Stimulated activated CD4-positive, alpha-beta T cell treated with anti-CD3 and anti-CD28 coated beads, Interleukin-4, amount 100 ng/mL, for 4 hours (primary cell): Measurements from ENCODE around the gene SESTD1.
"Not testable (repeated sequence)": the region's sequence is repeated elsewhere in the genome, so short reads cannot be mapped to it uniquely, and the experiment has no call there.

ENCODE experiments used
- DNase-seq, 2 experiments: peaks; one replicate each; pipeline ENCODE4 v3.0.0-alpha.2; 2020

The SESTD1 gene

DNA sequence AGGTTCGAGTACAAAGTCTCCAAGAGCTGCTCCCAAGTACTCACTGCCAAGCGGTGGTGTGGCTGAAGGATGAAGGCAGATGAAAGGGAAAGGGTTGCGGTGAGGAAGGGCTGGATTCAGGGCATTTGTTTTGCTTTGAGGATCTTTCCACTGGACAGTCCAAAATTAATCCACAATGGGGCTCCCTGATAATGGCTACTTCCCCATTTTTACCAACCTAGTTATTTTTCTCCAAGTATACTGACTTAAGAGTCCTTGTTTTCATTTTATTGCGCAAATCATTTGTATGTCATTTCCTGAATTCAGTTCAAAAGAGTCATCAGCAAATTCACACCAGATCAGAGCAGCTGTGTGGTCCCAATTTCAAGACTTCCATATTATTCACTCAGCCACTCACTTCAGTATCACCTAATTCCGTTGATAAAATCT is 464 bp upstream of the SESTD1 start:
- no peak for DNase-seq

- DNase-seq: peak; percentile 21 to 34
Observed at GRCh38 chr2:179263446-179264367, 925 bp downstream of the SESTD1 start.

DNA sequence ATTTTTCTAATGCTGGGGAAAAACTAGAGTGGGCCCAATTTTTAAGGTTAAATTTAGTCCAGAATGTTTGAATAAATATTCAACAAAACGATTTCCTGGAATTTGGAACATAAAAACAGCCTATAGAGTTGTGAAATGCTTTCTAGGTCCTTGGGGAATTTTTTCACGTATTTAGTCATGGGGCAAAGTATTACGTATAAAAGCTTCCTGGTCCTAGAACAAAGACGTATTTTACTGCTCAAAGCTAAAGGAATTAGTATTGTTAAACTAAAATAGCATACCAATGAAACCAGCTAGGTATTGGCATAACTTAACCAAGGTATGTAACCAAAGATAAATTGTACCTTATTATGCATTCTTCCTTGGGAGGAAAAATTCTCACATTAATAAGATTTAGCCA is 1.6 kb downstream of the SESTD1 start:
- no peak for DNase-seq

DNA sequence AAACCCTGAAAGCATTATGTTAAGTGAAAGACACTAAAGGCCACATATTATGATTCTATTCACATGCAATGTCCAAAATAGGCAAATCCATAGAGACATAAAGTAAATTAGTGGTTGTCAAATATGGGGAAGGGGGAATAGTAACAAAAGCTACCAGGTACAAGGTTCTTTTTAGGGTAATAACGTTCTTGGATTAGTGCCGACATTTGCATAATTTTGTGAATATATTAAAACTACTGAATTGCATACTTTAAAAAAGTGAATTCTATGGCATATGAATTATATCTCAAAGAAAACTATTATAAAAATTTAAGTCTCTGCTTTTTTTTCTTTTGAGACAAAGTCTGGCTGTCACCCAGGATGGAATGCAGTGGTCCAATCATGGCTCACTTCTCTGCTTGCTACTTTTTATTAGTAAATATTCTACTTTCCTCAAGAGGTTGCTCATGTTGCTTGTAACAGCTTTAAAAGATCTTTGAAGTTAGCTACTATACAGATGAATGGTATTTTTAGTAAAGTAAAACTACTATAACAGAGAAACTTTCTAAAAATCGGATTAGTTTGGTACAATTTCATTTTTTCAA is 2.5 kb downstream of the SESTD1 start:
- no peak for DNase-seq

DNA sequence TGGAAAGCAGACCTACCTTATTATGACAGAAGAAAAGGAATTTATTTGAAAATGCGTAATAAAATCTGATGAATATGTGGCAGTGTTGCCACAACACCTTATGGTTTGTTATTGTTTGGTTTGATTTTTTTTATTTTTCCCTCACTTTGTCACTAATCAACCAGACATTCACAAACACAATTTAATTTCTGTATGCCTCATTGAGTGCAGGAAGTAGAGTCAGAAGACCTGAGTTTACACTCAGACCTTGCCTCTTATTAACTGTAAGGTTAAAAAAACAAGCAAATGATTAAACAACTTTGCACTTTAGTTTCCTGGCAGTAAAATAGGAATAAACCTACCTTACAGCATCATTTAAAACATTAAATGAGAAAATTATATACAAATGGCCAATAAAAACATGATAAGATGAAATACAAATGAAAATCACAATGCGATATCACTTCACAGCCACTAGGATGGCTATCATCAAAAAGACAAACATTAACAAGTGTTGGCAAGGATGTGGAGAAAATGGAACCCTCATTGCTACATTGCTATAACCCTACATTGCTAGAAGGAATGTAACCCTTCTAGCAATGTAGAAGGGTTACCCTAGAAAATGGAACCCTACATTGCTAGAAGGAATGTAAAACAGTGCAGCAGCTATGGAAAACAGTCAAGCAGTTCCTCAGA is 3.3 kb downstream of the SESTD1 start:
- no peak for DNase-seq

DNA sequence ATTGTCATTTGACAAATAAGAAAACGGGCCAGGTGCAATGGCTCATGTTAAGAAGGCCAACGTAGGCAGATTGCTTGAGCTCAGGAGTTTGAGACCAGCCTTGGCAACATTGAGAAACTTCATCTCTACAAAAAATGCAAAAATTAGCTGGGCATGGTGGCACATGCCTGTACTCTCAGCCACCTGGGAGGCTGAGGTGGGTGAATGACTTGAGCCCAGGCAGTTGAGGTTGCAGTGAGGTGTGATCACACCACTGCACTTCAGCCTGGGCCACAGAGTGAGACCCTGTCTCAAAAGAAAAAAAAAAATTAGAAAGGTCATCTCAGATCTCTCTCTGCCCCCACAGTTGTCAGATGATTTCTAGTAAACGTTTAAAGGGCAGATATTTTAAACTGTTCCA is 4.4 kb downstream of the SESTD1 start:
- DNase-seq: no peak

DNA sequence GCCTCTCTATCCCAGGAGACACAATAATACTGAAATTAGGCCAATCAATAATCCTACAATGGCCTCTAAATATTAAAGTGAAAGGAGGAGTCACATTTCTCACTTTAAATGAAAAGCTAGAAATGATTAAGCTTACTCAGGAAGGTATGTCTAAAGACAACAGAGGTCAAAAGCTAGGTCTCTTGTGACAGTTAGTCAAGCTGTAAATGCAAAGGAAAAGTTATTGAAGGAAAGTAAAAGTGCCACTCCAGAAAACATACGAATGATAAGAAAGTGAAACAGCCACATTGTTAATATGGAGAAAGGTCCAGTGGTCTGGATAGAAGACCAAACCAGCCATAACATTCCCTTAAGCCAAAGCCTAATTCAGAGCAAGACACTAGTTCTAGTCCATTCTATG is 9.5 kb downstream of the SESTD1 start:
- DNase-seq: no peak

GRCh38 chr2:179253226-179253625 is 11.4 kb downstream of the SESTD1 start:
- no peak for DNase-seq

GRCh38 chr2:179252423-179252822 is 12.2 kb downstream of the SESTD1 start:
- no peak for DNase-seq

DNA sequence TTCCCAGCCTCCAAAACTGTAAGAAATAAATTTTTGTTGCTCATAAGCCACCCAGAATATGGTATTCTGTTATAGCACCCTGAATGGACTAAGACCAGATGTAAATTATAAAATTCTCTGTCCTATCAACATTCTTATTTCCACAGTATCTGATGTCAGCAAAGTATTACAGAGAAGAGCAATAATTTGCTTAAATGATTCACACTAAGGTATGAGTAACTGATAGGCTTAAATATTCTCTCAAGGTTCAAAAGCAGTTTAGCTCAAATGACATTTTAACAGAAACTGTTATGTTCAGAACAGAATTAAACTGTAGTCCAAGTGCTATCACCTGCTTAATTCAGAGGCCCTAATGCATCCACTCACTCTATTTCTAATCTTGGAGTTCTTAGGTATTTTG is 12.8 kb downstream of the SESTD1 start:
- no peak for DNase-seq

DNA sequence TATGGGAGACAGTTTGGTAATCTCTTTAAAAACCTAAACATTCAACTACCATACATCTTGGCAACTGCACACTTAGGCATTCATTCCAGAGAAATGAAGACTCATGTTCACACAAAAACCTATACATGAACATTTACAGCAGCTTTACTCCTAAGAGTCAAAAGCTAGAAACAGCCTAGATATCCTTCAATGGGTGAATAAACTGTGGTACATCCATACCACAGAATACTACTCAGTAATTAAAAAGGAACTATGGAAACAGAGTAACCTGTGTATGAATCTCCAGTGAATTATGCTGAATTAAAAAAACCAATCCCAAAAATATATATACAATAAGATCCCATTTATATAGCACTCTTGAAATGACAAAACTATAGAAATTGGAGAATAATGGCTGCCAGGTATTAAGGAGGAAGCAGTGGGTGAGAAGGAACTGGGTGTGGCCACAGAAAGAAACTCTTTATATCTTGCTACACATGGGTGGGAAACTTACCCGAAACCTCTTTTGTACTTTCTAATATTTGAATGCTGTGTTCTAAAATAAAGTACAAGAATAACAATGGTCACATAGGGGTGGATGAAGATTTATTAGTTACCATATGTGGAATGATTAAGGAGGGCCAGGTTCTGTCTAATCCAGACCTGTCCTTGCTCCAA is 13.7 kb downstream of the SESTD1 start:
- no peak for DNase-seq

- DNase-seq: no peak
Observed at GRCh38 chr2:179250095-179250494, 14.5 kb downstream of the SESTD1 start.

GRCh38 chr2:179248024-179248348 is 16.6 kb downstream of the SESTD1 start:
- DNase-seq: no peak

DNA sequence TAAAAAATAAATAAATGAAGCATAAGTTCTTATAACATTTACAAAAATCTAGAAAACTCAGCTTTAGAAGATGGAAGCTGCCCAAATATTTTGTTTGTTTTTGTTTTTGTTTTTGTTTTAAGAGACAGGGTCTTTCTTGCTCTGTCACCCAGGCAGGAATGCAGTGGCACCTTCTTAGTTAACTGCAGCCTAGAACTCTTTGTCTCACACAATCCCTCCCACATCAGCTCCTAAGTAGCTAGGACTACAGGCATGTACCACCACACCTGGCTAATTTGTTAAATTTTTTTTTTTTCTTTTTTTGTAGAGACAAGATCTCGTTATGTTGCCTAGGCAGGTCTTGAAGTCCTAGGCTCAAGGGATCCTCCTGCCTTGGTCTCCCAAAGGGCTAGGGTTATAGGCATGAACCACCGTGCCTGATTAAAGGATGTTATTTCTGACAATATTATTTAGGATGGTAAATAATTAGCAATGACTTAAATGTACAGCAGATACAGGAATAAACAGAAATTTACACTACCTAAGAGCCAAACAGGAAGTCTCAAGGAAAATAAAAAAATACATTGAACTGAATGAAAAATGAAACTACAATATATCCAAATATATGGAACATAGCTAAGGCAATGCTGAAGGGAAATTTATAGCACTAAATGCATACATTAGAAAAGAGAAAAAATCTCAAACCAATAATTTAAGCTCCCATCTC is 17.2 kb downstream of the SESTD1 start:
- DNase-seq: no peak

DNA sequence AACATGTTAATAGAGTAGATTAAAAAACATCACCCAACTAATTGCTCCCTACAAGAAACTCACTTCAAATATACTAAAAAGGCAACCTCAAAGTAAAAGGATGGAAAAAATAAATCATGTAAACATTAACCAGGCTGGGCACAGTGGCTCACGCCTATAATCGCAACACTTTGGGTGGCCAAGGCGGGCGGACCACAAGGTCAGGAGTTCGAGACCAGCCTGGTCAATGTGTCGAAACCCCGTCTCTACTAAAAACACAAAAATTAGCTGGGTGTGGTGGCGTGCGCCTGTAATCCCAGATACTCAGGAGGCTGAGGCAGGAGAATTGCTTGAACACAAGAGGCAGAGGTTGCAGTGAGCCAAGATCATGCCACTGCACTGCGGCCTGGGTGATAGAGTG is 18.8 kb downstream of the SESTD1 start:
- DNase-seq: not testable (repeated sequence)

DNA sequence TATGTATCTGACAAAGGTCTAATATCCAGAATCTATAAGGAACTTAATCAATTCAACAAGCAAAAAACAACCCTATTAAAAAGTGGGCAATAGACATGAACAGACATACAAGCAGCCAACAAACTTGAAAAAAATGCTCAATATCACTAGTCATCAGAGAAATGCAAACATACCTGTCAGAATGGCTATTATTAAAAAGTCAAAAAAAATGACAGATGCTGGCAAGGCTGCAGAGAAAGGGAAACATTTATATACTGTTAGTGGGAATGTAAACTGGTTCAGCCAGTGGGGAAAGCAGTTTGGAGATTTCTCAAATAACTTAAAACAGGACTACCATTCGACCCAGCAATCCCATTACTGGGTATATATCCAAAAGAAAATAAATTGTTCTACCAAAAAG is 21.6 kb downstream of the SESTD1 start:
- DNase-seq: no peak

DNA sequence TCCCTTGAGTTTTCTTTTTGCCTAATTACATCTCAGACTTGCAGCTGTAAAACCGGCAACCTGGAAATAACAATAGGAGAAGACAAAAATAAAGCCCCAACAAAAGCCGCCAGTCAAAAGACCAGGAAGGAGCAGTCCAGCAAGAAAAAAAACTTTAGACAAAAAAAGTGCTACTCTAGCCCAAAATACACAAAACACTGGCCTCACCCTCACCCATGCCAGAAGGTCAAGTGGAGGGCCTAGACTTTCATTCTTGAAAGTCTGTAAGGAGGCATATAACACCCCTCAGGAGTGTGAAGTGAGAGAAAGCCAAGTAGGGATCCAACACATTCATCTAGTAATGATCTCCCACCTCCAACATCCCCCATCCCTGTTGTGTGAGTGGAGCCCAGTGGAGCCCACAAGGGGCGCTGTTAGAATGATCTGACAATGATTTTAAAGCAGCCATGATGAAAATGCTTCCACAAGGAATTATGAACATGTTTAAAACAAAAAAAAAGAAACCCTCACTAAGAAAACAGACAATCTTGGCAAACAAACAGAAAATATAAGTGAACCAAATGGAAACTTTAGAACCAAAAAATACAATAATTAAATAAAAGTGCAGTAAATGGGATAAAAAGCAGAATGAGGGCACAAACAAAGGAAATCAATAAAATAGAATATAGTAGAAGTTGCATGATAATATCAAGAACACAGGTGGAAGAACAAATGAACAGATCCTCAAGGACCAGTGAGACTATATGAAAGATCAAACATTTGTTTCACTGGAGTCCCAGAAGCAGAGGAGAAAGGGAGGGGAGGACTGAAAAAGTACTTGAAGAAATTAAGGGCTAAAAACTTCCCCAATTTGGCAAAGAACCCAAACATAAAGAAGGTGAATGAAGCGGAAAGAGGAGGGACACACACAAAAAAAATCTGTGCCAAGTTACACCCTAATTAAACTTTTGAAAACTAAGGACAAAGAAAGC is 23.9 kb downstream of the SESTD1 start:
- DNase-seq: no peak

GRCh38 chr2:179239838-179240237 is 24.8 kb downstream of the SESTD1 start:
- no peak for DNase-seq

- no peak for DNase-seq
Observed at GRCh38 chr2:179239195-179239594, 25.4 kb downstream of the SESTD1 start.

- DNase-seq: no peak
Observed at GRCh38 chr2:179238027-179238426, 26.6 kb downstream of the SESTD1 start.

- DNase-seq: no peak
Observed at GRCh38 chr2:179237209-179237946, 27.3 kb downstream of the SESTD1 start.
